Activated CD8-positive, alpha-beta memory T cell treated with anti-CD3 and anti-CD28 coated beads, Interleukin-2, amount 10 ng/mL, durations not matched to agents 7 days and 5 days (primary cell): ENCODE results near the gene SBF2. TPM values are rescaled to one million over a fixed set of nuclear protein-coding genes. Genes with fewer than 3 reads are reported as not detected.

Source experiments
- ATAC-seq: fragments of 150-1000 bp; cut with Tn5 transposase; one replicate; pipeline ENCODE4 v1.10.0; 2021; ENCODE audit warnings: moderate library complexity
- CTCF ChIA-PET: fragments of 350-600 bp; sonication (Branson Sonifier 250); formaldehyde crosslinking; loops from one replicate; lab custom pipeline; 2021; ENCODE audit warnings: antibody characterized with exemption; lab: Charles Lee
- DNase-seq: peaks from one replicate; pipeline ENCODE4 v3.0.0-alpha.2; 2020
- H3K27ac Mint-ChIP-seq: one replicate; pipeline ENCODE4 v1.8.0; 2021; ENCODE audit warnings: mild to moderate bottlenecking, mixed read lengths
- H3K27me3 Mint-ChIP-seq: one replicate; pipeline ENCODE4 v1.8.0; 2021; ENCODE audit warnings: mixed read lengths
- H3K36me3 Mint-ChIP-seq: one replicate; pipeline ENCODE4 v1.8.0; 2021; ENCODE audit warnings: mild to moderate bottlenecking, mixed read lengths
- H3K4me1 Mint-ChIP-seq: one replicate; pipeline ENCODE4 v1.8.0; 2021; ENCODE audit warnings: mixed read lengths
- H3K4me3 Mint-ChIP-seq: one replicate; pipeline ENCODE4 v1.8.0; 2021; ENCODE audit warnings: mild to moderate bottlenecking, moderate library complexity, mixed read lengths
- H3K9me3 Mint-ChIP-seq: one replicate; pipeline ENCODE4 v1.8.0; 2022; ENCODE audit warnings: low read depth, mixed read lengths
- total RNA-seq, 2 experiments: library from RNA; stranded (reverse); gene quantifications; one replicate each; pipeline ENCODE4 v1.2.3, GENCODE V29; 2021

The SBF2 gene
- total RNA-seq, 2 experiments from 2014 or later: 4.6 to 8.3 TPM

GRCh38 chr11:10117709-10118351 is 176.2 kb downstream of the SBF2 start:
- CTCF ChIA-PET: no interaction called here
- H3K4me1 Mint-ChIP-seq: peaks cover 4% of the 10 kb centered on the region
- DNase-seq (no peak), ATAC-seq (no peak)
- H3K36me3 Mint-ChIP-seq: no peaks in the 10 kb centered on the region
- H3K9me3 Mint-ChIP-seq: no peaks in the 10 kb centered on the region
- no peaks in the 10 kb centered on the region for H3K27me3 Mint-ChIP-seq
- H3K4me3 Mint-ChIP-seq: no peak overlapping the region
- no peak overlapping the region for H3K27ac Mint-ChIP-seq

- Mint-ChIP-seq H3K27me3 (no peaks in the 10 kb centered on the region), H3K4me3 (no peak overlapping the region), H3K36me3 (no peaks in the 10 kb centered on the region), H3K4me1 (peaks cover 3% of the 10 kb centered on the region), H3K27ac (no peak overlapping the region), H3K9me3 (no peaks in the 10 kb centered on the region)
- CTCF ChIA-PET: interaction anchor here (1.0 kb wide), 1 partner anchor 193 kb away, joined by 3 read pairs; no protein-coding TSS in a partner anchor
- DNase-seq (no peak), ATAC-seq (no peak)
These were observed 177.4 kb downstream of the SBF2 start for GRCh38 chr11:10116588-10116987.

GRCh38 chr11:10114593-10115404 is 179.2 kb downstream of the SBF2 start:
- Mint-ChIP-seq H3K27ac (no peak overlapping the region), H3K4me3 (no peak overlapping the region), H3K9me3 (no peaks in the 10 kb centered on the region), H3K36me3 (no peaks in the 10 kb centered on the region), H3K27me3 (no peaks in the 10 kb centered on the region), H3K4me1 (peaks cover 3% of the 10 kb centered on the region)
- CTCF ChIA-PET: no interaction called here
- DNase-seq (no peak), ATAC-seq (no peak)

- no peaks in the 10 kb centered on the region for H3K27me3 Mint-ChIP-seq
- CTCF ChIA-PET: no interaction called here
- no peak overlapping the region for H3K4me3 Mint-ChIP-seq
- no peak overlapping the region for H3K27ac Mint-ChIP-seq
- DNase-seq (no peak), ATAC-seq (no peak)
- peaks cover 3% of the 10 kb centered on the region for H3K4me1 Mint-ChIP-seq
- H3K9me3 Mint-ChIP-seq: peaks cover 1% of the 10 kb centered on the region
- no peaks in the 10 kb centered on the region for H3K36me3 Mint-ChIP-seq
These were observed 180.2 kb downstream of the SBF2 start for GRCh38 chr11:10113852-10114251.

GRCh38 chr11:10109806-10110205 is 184.2 kb downstream of the SBF2 start:
- CTCF ChIA-PET: no interaction called here
- Mint-ChIP-seq H3K27ac (no peak overlapping the region), H3K4me1 (no peaks in the 10 kb centered on the region), H3K27me3 (no peaks in the 10 kb centered on the region), H3K36me3 (no peaks in the 10 kb centered on the region), H3K4me3 (no peak overlapping the region), H3K9me3 (peaks cover 1% of the 10 kb centered on the region)
- ATAC-seq (no peak), DNase-seq (no peak)

GRCh38 chr11:10108915-10109680 is 184.9 kb downstream of the SBF2 start:
- CTCF ChIA-PET: no interaction called here
- Mint-ChIP-seq H3K4me3 (no peak overlapping the region), H3K27me3 (no peaks in the 10 kb centered on the region)

GRCh38 chr11:10107497-10107896 is 186.5 kb downstream of the SBF2 start:
- Mint-ChIP-seq H3K36me3 (no peaks in the 10 kb centered on the region), H3K27me3 (no peaks in the 10 kb centered on the region), H3K9me3 (peaks cover 1% of the 10 kb centered on the region), H3K4me3 (no peak overlapping the region), H3K4me1 (no peaks in the 10 kb centered on the region), H3K27ac (no peak overlapping the region)
- CTCF ChIA-PET: no interaction called here
- DNase-seq: no peak
- ATAC-seq: no peak

More at GRCh38 chr11:10108915-10109680, 184.9 kb downstream of the SBF2 start:
- H3K36me3 Mint-ChIP-seq: no peaks in the 10 kb centered on the region
- DNase-seq (no peak), ATAC-seq (no peak)
- H3K27ac Mint-ChIP-seq: no peak overlapping the region
- H3K9me3 Mint-ChIP-seq: peaks cover 1% of the 10 kb centered on the region
- H3K4me1 Mint-ChIP-seq: no peaks in the 10 kb centered on the region

- no peak overlapping the region for H3K27ac Mint-ChIP-seq
- no peak for ATAC-seq
- peaks cover 10% of the 10 kb centered on the region for H3K9me3 Mint-ChIP-seq
- DNase-seq: no peak
- no peaks in the 10 kb centered on the region for H3K27me3 Mint-ChIP-seq
- H3K36me3 Mint-ChIP-seq: peaks cover 3% of the 10 kb centered on the region
- H3K4me1 Mint-ChIP-seq: no peaks in the 10 kb centered on the region
- CTCF ChIA-PET: no interaction called here
- H3K4me3 Mint-ChIP-seq: no peak overlapping the region
These were observed 196.4 kb downstream of the SBF2 start for GRCh38 chr11:10097615-10098014.

- Mint-ChIP-seq H3K36me3 (peaks cover 3% of the 10 kb centered on the region), H3K4me3 (no peak overlapping the region), H3K27ac (no peak overlapping the region), H3K9me3 (peaks cover 10% of the 10 kb centered on the region), H3K4me1 (peaks cover 4% of the 10 kb centered on the region), H3K27me3 (no peaks in the 10 kb centered on the region)
- DNase-seq: no peak
- ATAC-seq: no peak
- CTCF ChIA-PET: no interaction called here
These were observed 197.0 kb downstream of the SBF2 start for GRCh38 chr11:10096987-10097386.

GRCh38 chr11:10095412-10096208 is 198.4 kb downstream of the SBF2 start:
- Mint-ChIP-seq H3K36me3 (peaks cover 3% of the 10 kb centered on the region), H3K27me3 (no peaks in the 10 kb centered on the region), H3K4me3 (no peak overlapping the region), H3K9me3 (peaks cover 10% of the 10 kb centered on the region), H3K27ac (no peak overlapping the region), H3K4me1 (peaks cover 14% of the 10 kb centered on the region)
- DNase-seq (no peak), ATAC-seq (no peak)
- CTCF ChIA-PET: no interaction called here

GRCh38 chr11:10092426-10092825 is 201.6 kb downstream of the SBF2 start:
- no peaks in the 10 kb centered on the region for H3K27me3 Mint-ChIP-seq
- peaks cover under 1% of the 10 kb centered on the region for H3K9me3 Mint-ChIP-seq
- no peaks in the 10 kb centered on the region for H3K36me3 Mint-ChIP-seq
- DNase-seq (no peak), ATAC-seq (no peak)
- CTCF ChIA-PET: interaction anchor here (0.6 to 1.4 kb wide), 2 partner anchors 16 to 216 kb away, joined by 3 to 4 read pairs; no protein-coding TSS in a partner anchor
- H3K4me3 Mint-ChIP-seq: no peak overlapping the region
- no peak overlapping the region for H3K27ac Mint-ChIP-seq
- H3K4me1 Mint-ChIP-seq: peaks cover 14% of the 10 kb centered on the region

- DNase-seq (no peak), ATAC-seq (no peak)
- H3K27ac Mint-ChIP-seq: no peak overlapping the region
- H3K4me3 Mint-ChIP-seq: no peak overlapping the region
- peaks cover 14% of the 10 kb centered on the region for H3K4me1 Mint-ChIP-seq
- H3K27me3 Mint-ChIP-seq: no peaks in the 10 kb centered on the region
- CTCF ChIA-PET: interaction anchor here (0.6 to 1.4 kb wide), 2 partner anchors 16 to 217 kb away, joined by 3 to 4 read pairs; no protein-coding TSS in a partner anchor
- no peaks in the 10 kb centered on the region for H3K36me3 Mint-ChIP-seq
- H3K9me3 Mint-ChIP-seq: peaks cover 2% of the 10 kb centered on the region
These were observed 202.5 kb downstream of the SBF2 start for GRCh38 chr11:10091314-10092045.
